Neural cell (in vitro differentiated cells): ENCODE data around the gene QSOX2.

ENCODE experiments used
- CTCF ChIP-seq: fragments of 450-650 bp; IDR thresholded peaks from 2 replicates; pipeline ENCODE4 v1.5.1; 2014; ENCODE audit warnings: antibody characterized with exemption, mild to moderate bottlenecking, moderate library complexity; ENCODE audit not compliant: poor library complexity, severe bottlenecking
- EP300 ChIP-seq: fragments of 450-650 bp; conservative IDR thresholded peaks from 2 replicates; pipeline ENCODE4 v1.6.1; 2014; ENCODE audit warnings: antibody characterized with exemption, mild to moderate bottlenecking, moderate library complexity; ENCODE audit not compliant: poor library complexity, severe bottlenecking
- EZH2 ChIP-seq: fragments of 200-600, 300-800 bp; shearing (Covaris generic), sonication (generic); IDR thresholded peaks from 2 replicates; pipeline ENCODE4 v1.6.1; 2014; ENCODE audit warnings: antibody characterized with exemption, low read length, borderline replicate concordance, mild to moderate bottlenecking; ENCODE audit not compliant: insufficient read depth, poor library complexity, severe bottlenecking
- MXI1 ChIP-seq: fragments of 450-650 bp; conservative IDR thresholded peaks from 2 replicates; pipeline ENCODE4 v1.6.1; 2014; ENCODE audit warnings: antibody characterized with exemption, mild to moderate bottlenecking; ENCODE audit not compliant: poor library complexity, severe bottlenecking
- POLR2AphosphoS5 ChIP-seq: IDR thresholded peaks from 2 replicates; pipeline ENCODE4 v1.6.1; 2012
- RAD21 ChIP-seq: fragments of 450-650 bp; conservative IDR thresholded peaks from 2 replicates; pipeline ENCODE4 v1.6.1; 2014; ENCODE audit warnings: antibody characterized with exemption, mild to moderate bottlenecking, moderate library complexity
- SMC3 ChIP-seq: fragments of 450-650 bp; conservative IDR thresholded peaks from 2 replicates; pipeline ENCODE4 v1.6.1; 2014; ENCODE audit warnings: antibody characterized with exemption, mild to moderate bottlenecking, moderate library complexity; ENCODE audit not compliant: poor library complexity
- TAF1 ChIP-seq: IDR thresholded peaks from 2 replicates; pipeline ENCODE4 v1.6.1; 2012; ENCODE audit warnings: low read depth

GRCh38 chr9:136250676-136251075, 5.1 kb upstream of the QSOX2 start:
- no peak for TF ChIP-seq POLR2AphosphoS5
- no peak for TF ChIP-seq TAF1
- TF ChIP-seq EZH2, result no peak
- TF ChIP-seq CTCF, result no peak
- TF ChIP-seq SMC3, result no peak
- no peak for TF ChIP-seq MXI1
- TF ChIP-seq EP300, result no peak
- TF ChIP-seq RAD21, result no peak
